ENCODE measurements around the gene ORAI2. TPM values are rescaled to one million over a fixed set of nuclear protein-coding genes. Genes with fewer than 3 reads are reported as not detected.

Gene ORAI2
- total and polyA plus RNA-seq, 7 experiments from 2014 or later = 19.9 to 72.6 (median 28.5) TPM

DNA sequence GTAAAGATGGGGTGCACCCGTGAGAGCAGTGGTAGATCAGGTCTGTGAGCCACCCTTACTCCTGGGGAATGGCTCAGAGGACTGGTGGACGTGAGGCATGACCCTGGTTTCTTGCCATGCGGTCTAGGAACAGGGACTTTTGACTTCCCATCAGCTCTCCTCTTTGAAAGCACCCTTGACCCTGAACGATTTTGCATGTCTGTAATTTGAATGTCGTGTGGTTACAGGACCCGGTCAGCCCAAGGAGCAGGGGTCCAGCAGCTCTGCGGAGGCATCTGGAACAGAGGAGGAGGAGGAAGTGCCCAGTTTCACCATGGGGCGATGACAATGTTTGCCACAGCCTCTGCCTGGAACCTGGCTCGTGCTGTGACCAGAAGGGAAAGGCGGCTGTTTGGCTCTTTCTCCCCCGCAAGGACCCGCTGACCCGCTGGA is 8.6 kb upstream of the ORAI2 start:
- Mint-ChIP-seq H3K4me1 (peaks cover 56 to 86% (median 66%) of the 10 kb centered on the region in 7 donors), H3K36me3 (peaks cover 0 to 39% (median 15%) of the 10 kb centered on the region in 5 donors), H3K4me3 (peak overlapping the region; percentile 48 to 96 (median 85)), H3K9me3 (no peaks in the 10 kb centered on the region), H3K27ac (peak overlapping the region; percentile 94 to 100 (median 100)), H3K27me3 (no peaks in the 10 kb centered on the region)
- DNase-seq (no peak), ATAC-seq (no peak)
- POLR2A ChIA-PET = interaction anchor here (0.9 to 25.3 kb wide), 5 partner anchors 8 to 40 kb away, joined by 3 to 510 read pairs (median 28); partner anchors contain the start of genes ALKBH4, LRWD1, ORAI2 and PRKRIP1
- no peak overlapping the region for H3K4me3 ChIP-seq (ENCODE audit: low read length)
- peaks cover 0 to 11% (median 0%) of the 10 kb centered on the region in 3 experiments for H3K36me3 ChIP-seq (ENCODE audit: control insufficient read depth in 2 of 3, insufficient read depth in 3 of 3, low read length in 3 of 3)
- intact Hi-C loops (cut with micrococcal nuclease) = loop anchor here in 1 of 2 donors (5.0 kb wide), 1 partner anchor 63 kb away; no protein-coding TSS in a partner anchor
- peak overlapping the region; percentile 96 for H3K27ac ChIP-seq (ENCODE audit: low read depth, low read length)
- H3K9me3 ChIP-seq (ENCODE audit: control insufficient read depth in 2 of 3, low read length in 3 of 3) = no peaks in the 10 kb centered on the region
- peaks cover 35 to 74% of the 10 kb centered on the region in 2 donors for H3K4me1 ChIP-seq (ENCODE audit: control insufficient read depth in 2 of 2, insufficient read depth in 2 of 2, low read length in 2 of 2)
- H3K27me3 ChIP-seq (ENCODE audit: control insufficient read depth in 2 of 2, insufficient read depth in 2 of 2, low read length in 2 of 2) = no peaks in the 10 kb centered on the region
- CTCF ChIA-PET = interaction anchor here (1.7 to 4.0 kb wide), 2 partner anchors 10 to 39 kb away, joined by 5 to 44 read pairs; partner anchors contain the start of gene ALKBH4

DNA sequence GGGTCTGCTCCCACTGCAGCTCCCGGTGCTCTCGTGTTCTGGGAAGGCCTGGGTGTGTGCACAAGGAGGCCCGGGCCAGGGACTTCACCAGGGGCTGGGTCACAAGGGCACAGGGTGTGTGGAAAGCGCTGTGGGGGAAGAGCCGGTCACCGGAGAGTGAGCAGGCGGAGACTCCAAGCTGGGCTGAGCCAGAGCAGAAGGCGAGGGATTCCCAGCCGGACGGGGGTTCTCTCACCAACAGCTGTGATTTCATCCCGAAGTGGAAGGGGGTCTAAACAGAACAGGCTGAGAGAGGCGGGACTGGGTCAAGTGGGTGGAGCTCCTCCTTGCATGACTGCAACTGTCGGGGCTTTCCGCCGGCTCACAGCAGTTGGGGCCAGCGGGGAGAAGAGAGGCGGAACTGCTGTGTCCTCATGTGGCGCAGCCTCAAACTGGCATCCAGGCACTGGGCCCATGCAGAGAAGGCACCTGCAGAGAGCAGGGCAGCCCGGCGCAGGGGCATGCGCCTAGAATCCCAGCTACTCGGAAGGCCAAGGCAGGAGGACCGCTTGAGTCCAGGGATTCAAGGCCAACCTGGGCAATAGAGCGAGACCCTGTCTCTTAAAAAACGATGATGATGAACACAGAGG is 7.6 kb upstream of the ORAI2 start:
- H3K4me1 Mint-ChIP-seq = peaks cover 54 to 86% (median 65%) of the 10 kb centered on the region in 7 donors
- H3K27ac ChIP-seq (ENCODE audit: low read depth, low read length) = peak overlapping the region; percentile 96
- no peaks in the 10 kb centered on the region for H3K9me3 ChIP-seq (ENCODE audit: control insufficient read depth in 2 of 3, low read length in 3 of 3)
- no peaks in the 10 kb centered on the region for H3K9me3 Mint-ChIP-seq
- H3K36me3 Mint-ChIP-seq = peaks cover 0 to 34% (median 11%) of the 10 kb centered on the region in 5 donors
- H3K4me3 ChIP-seq (ENCODE audit: low read length) = peak overlapping the region; percentile 77
- ChIA-PET CTCF (interaction anchor here (0.8 to 4.0 kb wide), 4 partner anchors 11 to 40 kb away, joined by 3 to 44 read pairs (median 4); partner anchors contain the start of gene ALKBH4), POLR2A (interaction anchor here (0.6 to 25.3 kb wide), 12 partner anchors 7 to 1046 kb away, joined by 3 to 510 read pairs (median 4); partner anchors contain the start of genes ALKBH4, LRWD1, ORAI2 and PRKRIP1)
- no peaks in the 10 kb centered on the region for H3K27me3 Mint-ChIP-seq
- H3K27ac Mint-ChIP-seq = peak overlapping the region; percentile 98 to 100 (median 100)
- peaks cover 0 to 11% (median 0%) of the 10 kb centered on the region in 3 experiments for H3K36me3 ChIP-seq (ENCODE audit: control insufficient read depth in 2 of 3, insufficient read depth in 3 of 3, low read length in 3 of 3)
- intact Hi-C loops (cut with micrococcal nuclease) = loop anchor here (1.0 to 5.0 kb wide), 6 partner anchors 9 to 63 kb away; partner anchors contain the start of genes ALKBH4 (in 1 of the 2), LRWD1 (in 1 of the 2) and PRKRIP1 (in 1 of the 2)
- H3K4me1 ChIP-seq (ENCODE audit: control insufficient read depth in 2 of 2, insufficient read depth in 2 of 2, low read length in 2 of 2) = peaks cover 40 to 77% of the 10 kb centered on the region in 2 donors
- peak overlapping the region; percentile 84 to 96 (median 88) for H3K4me3 Mint-ChIP-seq
- ATAC-seq = peak; percentile 90
- no peaks in the 10 kb centered on the region for H3K27me3 ChIP-seq (ENCODE audit: control insufficient read depth in 2 of 2, insufficient read depth in 2 of 2, low read length in 2 of 2)
- peak in 8 of 9 donors; percentile 63 to 87 (median 78) for DNase-seq

DNA sequence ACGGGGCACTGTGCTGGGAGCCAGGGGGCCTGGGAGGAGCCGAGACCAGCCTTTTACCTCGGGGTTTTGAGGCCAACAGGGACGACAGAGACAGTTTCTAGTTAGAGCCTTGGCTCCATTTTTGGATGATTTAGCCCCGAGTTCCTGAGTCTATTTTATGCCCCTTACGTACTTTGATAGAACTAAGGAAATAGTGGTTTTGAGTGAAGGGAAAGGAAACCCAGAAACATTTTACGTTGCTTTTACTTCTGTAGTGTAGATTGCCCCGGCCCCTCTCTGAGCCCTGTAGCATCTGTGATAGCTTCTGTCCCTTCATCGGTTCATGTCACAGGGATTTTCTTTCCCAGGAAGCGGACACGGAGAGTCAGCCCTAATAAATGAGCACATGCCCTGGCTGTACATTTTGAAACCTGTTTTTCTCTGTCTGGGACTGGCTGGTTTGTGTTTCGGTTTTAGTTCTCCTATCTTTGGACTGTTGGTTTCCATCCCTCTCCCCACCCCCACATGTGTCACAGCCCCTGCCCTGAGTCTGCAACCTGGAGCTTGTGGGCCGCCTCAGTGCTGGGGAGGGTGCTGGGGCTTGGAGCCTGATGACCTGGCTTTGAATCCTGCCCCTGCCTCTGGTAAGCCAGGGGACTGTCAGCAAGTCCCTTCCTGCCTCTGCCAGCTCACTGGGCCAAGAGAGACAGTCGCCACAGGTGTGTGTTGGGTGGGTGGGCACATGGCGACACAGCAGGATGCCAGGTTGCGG is 6.9 kb upstream of the ORAI2 start:
- Histone ChIP-seq H3K27me3 (ENCODE audit: control insufficient read depth in 2 of 2, insufficient read depth in 2 of 2, low read length in 2 of 2) (no peaks in the 10 kb centered on the region), H3K4me1 (ENCODE audit: control insufficient read depth in 2 of 2, insufficient read depth in 2 of 2, low read length in 2 of 2) (peaks cover 46 to 77% of the 10 kb centered on the region in 2 donors), H3K27ac (ENCODE audit: low read depth, low read length) (peak overlapping the region; percentile 96), H3K4me3 (ENCODE audit: low read length) (peak overlapping the region; percentile 77), H3K9me3 (ENCODE audit: control insufficient read depth in 2 of 3, low read length in 3 of 3) (no peaks in the 10 kb centered on the region), H3K36me3 (ENCODE audit: control insufficient read depth in 2 of 3, insufficient read depth in 3 of 3, low read length in 3 of 3) (peaks cover 0 to 11% (median 0%) of the 10 kb centered on the region in 3 experiments)
- CTCF ChIA-PET = interaction anchor here (1.3 to 4.0 kb wide), 4 partner anchors 12 to 39 kb away, joined by 4 to 44 read pairs (median 4); partner anchors contain the start of gene ALKBH4
- H3K27me3 Mint-ChIP-seq = no peaks in the 10 kb centered on the region
- POLR2A ChIA-PET = interaction anchor here (0.8 to 25.3 kb wide), 10 partner anchors 7 to 41 kb away, joined by 3 to 510 read pairs (median 4); partner anchors contain the start of genes ALKBH4, LRWD1, ORAI2 and PRKRIP1
- ATAC-seq (peak; percentile 80), DNase-seq (peak; percentile 28 to 84 (median 78))
- H3K4me3 Mint-ChIP-seq = peak overlapping the region; percentile 84 to 96 (median 88)
- H3K9me3 Mint-ChIP-seq = no peaks in the 10 kb centered on the region
- H3K36me3 Mint-ChIP-seq = peaks cover 0 to 33% (median 7%) of the 10 kb centered on the region in 5 donors
- peaks cover 49 to 86% (median 66%) of the 10 kb centered on the region in 7 donors for H3K4me1 Mint-ChIP-seq
- intact Hi-C loops (cut with micrococcal nuclease) = loop anchor here (1.0 to 5.0 kb wide), 6 partner anchors 8 to 64 kb away; partner anchors contain the start of genes ALKBH4 (in 1 of the 2), LRWD1 (in 1 of the 2) and PRKRIP1 (in 1 of the 2)
- peak overlapping the region; percentile 98 to 100 (median 100) for H3K27ac Mint-ChIP-seq

DNA sequence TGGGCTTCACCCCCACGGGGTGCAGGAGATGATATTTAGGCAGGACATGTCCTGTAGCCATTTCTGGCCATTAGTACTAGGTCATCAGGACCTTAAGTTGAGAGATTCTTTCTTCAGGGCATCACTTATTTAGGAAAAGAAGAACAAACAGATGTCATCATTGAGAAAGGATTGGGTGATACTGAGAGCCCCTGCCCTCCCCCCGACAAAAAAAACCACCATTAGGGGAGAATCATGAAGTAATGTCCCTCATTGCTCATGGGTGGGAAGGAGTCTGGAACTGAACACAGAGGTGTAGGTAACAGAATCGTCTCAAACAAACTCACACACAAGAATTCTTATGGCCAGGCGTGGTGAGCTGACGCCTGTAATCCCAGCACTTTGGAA is 6.4 kb upstream of the ORAI2 start:
- ATAC-seq (no peak), DNase-seq (no peak)
- Histone ChIP-seq H3K27me3 (ENCODE audit: control insufficient read depth in 2 of 2, insufficient read depth in 2 of 2, low read length in 2 of 2) (no peaks in the 10 kb centered on the region), H3K4me3 (ENCODE audit: low read length) (peak overlapping the region; percentile 77), H3K27ac (ENCODE audit: low read depth, low read length) (peak overlapping the region; percentile 96), H3K4me1 (ENCODE audit: control insufficient read depth in 2 of 2, insufficient read depth in 2 of 2, low read length in 2 of 2) (peaks cover 52 to 79% of the 10 kb centered on the region in 2 donors), H3K9me3 (ENCODE audit: control insufficient read depth in 2 of 3, low read length in 3 of 3) (no peaks in the 10 kb centered on the region), H3K36me3 (ENCODE audit: control insufficient read depth in 2 of 3, insufficient read depth in 3 of 3, low read length in 3 of 3) (peaks cover 0 to 9% (median 0%) of the 10 kb centered on the region in 3 experiments)
- Mint-ChIP-seq H3K4me3 (peak overlapping the region; percentile 84 to 96 (median 88)), H3K27me3 (no peaks in the 10 kb centered on the region), H3K36me3 (peaks cover 0 to 31% (median 7%) of the 10 kb centered on the region in 5 donors), H3K4me1 (peaks cover 55 to 86% (median 70%) of the 10 kb centered on the region in 7 donors), H3K27ac (peak overlapping the region; percentile 98 to 100 (median 100)), H3K9me3 (no peaks in the 10 kb centered on the region)
- intact Hi-C loops (cut with micrococcal nuclease) = loop anchor here in 1 of 2 donors (2.0 to 5.0 kb wide), 3 partner anchors 30 to 65 kb away; partner anchors contain the start of genes ALKBH4, LRWD1 and PRKRIP1
- POLR2A ChIA-PET = interaction anchor here (1.0 to 25.3 kb wide), 6 partner anchors 6 to 41 kb away, joined by 3 to 510 read pairs (median 16); partner anchors contain the start of genes ALKBH4, LRWD1 and ORAI2
- CTCF ChIA-PET = interaction anchor here (1.8 to 4.0 kb wide), 2 partner anchors 12 to 23 kb away, joined by 4 to 44 read pairs; no protein-coding TSS in a partner anchor

DNA sequence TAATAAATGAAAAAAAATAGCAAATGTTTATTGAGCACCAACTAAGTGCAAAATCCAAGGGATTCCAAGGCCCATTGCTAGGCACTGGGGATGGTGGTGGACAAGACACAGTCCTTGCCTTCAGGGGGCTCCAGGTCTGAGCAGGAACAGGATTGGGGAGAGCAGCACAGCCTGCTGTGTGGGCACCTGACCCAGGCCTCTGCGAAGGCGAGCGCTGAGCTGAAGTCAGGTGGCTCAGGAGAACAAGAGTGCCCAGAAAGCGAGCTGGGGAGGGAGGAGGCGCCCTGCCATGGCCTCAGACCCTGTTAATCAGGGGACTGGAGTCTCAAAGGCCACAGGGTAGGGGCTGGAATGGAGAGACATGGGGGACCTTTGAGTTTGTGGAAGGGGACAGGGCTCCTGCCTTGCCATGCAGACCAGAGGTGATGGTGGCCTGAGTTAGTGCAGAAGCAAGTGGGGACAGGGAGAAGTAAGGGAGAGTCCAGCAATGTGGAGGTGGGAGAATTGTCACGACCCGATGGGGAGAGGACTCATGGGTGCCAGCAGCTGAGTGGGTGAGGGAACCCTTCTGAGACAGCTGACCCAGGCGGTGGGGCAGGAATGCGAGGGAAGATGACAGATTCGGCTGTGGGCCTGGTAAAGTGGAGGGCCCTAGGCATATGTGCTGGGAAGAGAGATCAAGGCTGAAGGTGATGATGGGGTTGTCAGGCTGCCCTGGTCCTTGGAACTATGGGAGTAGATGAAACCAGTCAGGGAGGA is 4.1 kb upstream of the ORAI2 start:
- Histone ChIP-seq H3K27ac (ENCODE audit: low read depth, low read length) (peak overlapping the region; percentile 96), H3K36me3 (ENCODE audit: control insufficient read depth in 2 of 3, insufficient read depth in 3 of 3, low read length in 3 of 3) (peaks cover 0 to 13% (median 0%) of the 10 kb centered on the region in 3 experiments), H3K4me3 (ENCODE audit: low read length) (no peak overlapping the region), H3K9me3 (ENCODE audit: control insufficient read depth in 2 of 3, low read length in 3 of 3) (no peaks in the 10 kb centered on the region), H3K27me3 (ENCODE audit: control insufficient read depth in 2 of 2, insufficient read depth in 2 of 2, low read length in 2 of 2) (no peaks in the 10 kb centered on the region), H3K4me1 (ENCODE audit: control insufficient read depth in 2 of 2, insufficient read depth in 2 of 2, low read length in 2 of 2) (peaks cover 65 to 91% of the 10 kb centered on the region in 2 donors)
- peaks cover 0 to 31% (median 7%) of the 10 kb centered on the region in 5 donors for H3K36me3 Mint-ChIP-seq
- no peak for ATAC-seq
- peaks cover 54 to 85% (median 72%) of the 10 kb centered on the region in 7 donors for H3K4me1 Mint-ChIP-seq
- intact Hi-C loops (cut with micrococcal nuclease) = loop anchor here in 1 of 2 donors (5.0 kb wide), 1 partner anchor 67 kb away; no protein-coding TSS in a partner anchor
- CTCF ChIA-PET = interaction anchor here (1.5 to 4.6 kb wide), 2 partner anchors 17 to 19 kb away, joined by 3 to 20 read pairs; no protein-coding TSS in a partner anchor
- H3K9me3 Mint-ChIP-seq = no peaks in the 10 kb centered on the region
- H3K27ac Mint-ChIP-seq = peak overlapping the region; percentile 97 to 100 (median 99)
- POLR2A ChIA-PET = interaction anchor here (20.5 kb wide), 1 partner anchor 14 kb away, joined by 510 read pairs; no protein-coding TSS in a partner anchor
- peak overlapping the region; percentile 27 to 77 (median 64) for H3K4me3 Mint-ChIP-seq
- H3K27me3 Mint-ChIP-seq = no peaks in the 10 kb centered on the region
- DNase-seq = no peak
